ENCODE data around the gene MPI.
"Not testable (repeated sequence)": the region's sequence is repeated elsewhere in the genome, so short reads cannot be mapped to it uniquely, and the experiment has no call there.

Gene MPI

DNA sequence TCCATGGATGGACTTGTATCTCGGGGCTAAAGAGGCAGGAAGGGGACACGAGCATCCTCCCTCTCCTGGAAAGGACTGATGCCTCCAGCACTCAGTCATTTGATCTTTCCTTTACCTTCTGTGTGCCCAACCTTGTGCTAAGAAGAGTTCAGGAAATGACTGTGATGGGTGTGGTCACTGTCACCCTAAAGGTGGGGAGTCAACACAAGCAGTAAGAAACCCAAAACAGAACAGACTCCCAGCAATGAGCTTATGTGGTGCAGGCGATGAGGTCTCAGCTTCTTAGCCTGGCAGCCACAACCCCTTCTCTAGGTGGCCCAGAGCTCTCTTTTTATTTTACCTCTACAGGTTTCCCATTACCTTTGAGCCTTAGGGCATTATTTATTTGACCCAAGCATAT is 3.8 kb downstream of the MPI start:
- DNase-seq, result no peak

DNA sequence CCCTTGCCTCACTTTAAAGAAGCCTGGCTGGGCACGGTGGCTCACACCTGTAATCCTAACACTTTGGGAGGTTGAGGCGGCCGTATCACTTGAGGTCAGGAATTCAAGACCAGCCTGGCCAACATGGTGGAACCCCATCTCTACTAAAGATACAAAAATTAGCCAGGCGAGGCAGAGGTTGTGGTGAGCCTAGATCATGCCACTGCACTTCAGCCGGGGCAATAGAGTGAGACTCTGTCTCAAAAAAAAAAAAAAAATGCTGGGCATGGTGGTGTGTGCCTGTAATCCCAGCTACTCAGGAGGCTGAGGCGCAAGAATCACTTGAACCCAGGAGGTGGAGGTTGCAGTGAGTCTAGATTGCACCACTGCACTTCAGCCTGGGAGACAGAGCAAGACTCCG is 4.5 kb downstream of the MPI start:
- not testable (repeated sequence) for DNase-seq

DNA sequence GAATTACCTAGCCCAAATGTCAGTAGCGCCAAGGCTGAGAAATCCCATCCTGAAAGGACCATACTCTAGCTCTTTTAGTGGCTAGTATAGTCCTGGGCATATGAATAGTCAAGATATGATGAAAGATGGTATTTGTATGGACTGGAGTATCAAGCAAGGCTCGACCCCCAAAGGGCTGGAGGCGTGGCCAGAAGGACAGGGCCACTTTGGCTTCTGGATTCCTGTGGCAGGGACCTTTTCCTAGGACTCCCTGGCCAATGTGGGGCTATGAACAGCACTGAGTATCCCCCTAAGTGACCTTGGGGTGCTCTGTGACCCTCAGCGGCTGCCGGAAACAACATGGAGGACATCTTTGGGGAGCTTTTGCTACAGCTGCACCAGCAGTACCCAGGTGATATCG is 6.0 kb downstream of the MPI start:
- DNase-seq, result no peak

DNA sequence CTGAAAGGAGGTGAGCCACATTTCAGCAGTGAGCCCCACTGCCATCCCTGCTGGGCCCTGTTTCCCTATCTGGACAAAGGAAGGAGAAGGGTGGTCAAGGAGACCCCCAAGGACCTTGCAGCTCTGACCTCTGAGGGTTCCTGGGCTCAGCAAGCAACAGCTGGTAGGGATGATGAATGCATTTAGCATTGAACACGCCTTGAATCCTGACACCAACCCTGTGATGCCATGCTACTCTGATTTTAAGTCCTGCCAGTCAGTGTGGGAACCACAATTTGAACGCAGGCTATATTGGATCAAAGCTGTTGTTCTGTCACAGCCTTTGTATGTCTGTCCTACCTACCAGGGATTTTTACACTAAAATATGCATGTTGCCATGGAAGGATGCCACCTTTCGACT is 6.5 kb downstream of the MPI start:
- no peak for DNase-seq

GRCh38 chr15:74897300-74897701 is 7.5 kb downstream of the MPI start:
- no peak for DNase-seq

DNA sequence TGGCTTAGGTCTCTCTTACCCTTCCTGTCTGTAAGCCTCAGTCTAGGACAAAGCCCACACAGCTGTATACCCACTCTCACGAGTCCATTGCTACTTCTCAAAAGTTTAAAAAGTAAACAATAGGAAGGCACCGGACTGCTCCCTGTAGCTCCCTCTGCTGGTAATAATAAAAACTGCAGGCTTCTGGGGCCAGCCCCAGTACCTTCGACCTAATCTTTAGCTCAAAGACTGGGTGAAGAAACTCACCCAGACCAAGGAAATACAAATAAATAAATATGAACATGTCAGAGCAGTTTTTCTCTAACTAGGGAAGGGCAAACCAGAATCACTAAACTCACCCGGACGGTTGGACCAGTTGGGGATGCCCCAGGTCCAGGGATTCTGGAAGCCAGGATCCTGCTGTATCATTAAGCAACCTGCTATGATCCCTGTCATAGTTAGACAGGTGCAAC is 11.8 kb downstream of the MPI start:
- no peak for DNase-seq

DNA sequence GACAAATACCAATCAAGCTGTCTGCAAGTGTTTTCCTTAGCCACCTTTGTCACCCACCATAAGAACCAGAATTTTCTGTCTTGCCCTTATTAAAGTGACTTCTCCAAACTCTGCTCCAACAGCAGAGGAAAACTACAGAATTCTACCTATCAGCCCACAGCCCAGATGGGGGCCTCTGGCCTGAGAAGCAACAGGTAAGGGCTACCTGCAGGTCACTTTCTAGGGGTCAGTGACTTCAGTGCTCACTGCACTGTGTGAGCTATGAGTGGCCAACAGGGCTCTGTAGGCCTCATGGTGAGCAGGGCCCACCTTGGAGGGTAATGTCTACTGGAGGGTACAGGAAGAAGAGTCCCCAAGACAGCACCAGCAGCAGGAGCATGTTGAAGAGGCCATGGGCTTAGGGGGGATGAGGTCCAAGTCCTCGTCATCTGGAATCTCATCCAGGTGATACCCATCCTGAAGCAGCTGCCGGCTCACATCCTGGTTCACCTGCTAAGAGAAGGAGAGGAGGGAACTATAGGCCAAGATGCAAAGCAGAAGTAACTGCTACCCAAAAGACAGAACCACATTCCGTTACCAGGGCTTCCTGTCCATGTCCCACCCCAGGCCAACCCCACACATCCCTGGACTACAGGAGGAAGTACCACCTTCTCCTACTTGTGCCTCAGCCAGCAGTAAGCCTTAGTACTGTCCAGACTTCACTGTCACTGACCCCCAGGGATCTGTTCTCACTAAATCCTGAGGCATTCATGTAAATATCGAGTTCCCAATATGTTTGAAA is 12.6 kb downstream of the MPI start:
- DNase-seq, result no peak

DNA sequence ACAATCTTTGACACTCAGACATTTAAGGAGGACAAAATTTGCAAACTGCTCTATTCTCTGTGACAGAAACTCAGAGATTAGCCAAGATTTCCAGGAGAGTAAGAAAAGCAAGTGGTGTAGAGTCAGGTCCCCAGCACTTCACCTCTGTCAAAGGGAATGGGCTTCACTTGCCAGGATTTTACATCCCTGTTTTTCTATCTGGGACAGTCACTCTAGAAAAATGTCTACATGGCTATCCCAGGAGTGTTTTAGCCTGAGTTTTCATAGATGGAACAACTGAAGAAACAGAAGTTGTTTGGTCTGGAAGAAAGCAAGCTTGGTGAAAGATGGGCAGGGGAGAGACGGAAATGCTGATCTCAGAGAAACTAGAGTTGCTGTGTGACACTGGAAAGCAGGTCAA is 13.8 kb downstream of the MPI start:
- DNase-seq, result no peak

- no peak for DNase-seq
These were observed 14.5 kb downstream of the MPI start for GRCh38 chr15:74904190-74904805.

- no peak for DNase-seq
These were observed 16.2 kb downstream of the MPI start for GRCh38 chr15:74906067-74906449.

DNA sequence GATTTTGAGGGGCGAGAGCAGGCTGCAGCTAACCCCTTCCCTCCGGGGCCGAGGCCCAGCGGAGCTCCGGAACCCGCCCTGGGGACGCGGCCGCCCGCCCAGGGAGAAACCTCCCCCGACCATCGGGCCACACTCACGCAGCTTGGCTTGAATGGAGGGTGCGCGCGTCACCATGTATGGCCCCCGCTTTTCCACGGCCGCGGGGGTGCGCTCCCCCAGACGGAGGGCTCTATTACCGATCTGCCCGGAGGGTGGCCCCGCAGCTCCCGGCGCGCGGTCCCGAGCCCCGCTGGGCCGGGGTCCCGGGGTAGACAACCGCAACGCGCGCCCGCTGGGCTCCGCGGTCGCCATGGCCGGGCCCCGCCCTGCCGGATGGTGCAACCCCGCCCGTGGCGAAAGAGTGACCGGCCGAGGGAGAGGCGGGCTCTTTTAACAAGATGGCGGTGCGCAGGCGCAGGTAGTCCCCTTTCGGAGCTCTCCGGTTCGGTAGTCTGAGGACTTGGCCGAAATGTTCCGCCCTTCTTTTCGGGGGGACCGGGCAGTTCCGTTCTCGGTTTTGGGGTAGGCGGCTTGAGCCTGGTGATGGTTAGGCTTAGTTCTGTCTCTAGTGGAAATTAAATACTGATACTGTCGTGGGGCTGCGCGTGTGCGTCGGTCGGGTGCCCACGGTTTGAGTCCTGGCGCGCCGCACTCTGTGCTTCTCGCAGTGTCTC is 16.8 kb downstream of the MPI start, which contains the start of gene FAM219B:
TSS of gene FAM219B (minus strand) at position 402 of the 713 bp plus-strand sequence. CDS start at position 351, 51 bp downstream.
- peak; percentile 53 for DNase-seq

DNA sequence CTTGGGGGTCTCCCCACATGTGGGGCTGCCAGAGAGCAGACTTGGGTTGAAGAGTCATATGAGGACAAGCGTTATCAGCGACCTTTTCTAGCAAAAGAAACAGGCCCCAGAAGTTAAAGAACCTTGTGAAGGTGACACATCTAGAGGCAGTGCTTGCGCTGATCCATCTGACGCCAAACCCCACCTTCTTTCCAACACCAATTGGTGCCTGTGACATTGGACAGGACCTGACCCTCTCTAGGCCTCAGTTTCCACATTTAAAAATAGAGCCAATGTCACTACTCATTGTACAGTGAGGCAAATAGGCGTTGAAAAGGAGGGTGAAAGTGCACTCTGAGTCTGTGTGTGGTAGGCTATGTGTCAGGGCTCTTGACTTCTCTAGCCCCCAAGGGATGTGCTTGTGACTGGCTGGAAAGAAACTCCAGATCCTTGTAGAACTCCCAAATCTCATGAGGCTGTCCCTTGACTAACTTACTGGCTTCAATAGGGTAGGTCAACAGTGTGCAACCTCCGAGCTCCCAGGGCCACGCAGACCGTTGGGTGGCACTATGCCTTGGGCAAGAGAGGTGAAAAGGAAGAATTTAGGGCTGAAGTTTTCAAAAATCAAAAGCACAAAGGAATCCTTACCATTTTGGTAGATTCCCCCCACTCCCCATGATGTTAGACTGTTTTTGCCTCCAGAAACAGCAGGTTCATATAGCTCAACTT is 17.5 kb downstream of the MPI start:
- no peak for DNase-seq

GRCh38 chr15:74908635-74909034 is 18.8 kb downstream of the MPI start:
- DNase-seq, result no peak

GRCh38 chr15:74913041-74913440 is 23.2 kb downstream of the MPI start:
- no peak for DNase-seq

GRCh38 chr15:74913799-74914198 is 24.0 kb downstream of the MPI start:
- DNase-seq, result not testable (repeated sequence)

DNA sequence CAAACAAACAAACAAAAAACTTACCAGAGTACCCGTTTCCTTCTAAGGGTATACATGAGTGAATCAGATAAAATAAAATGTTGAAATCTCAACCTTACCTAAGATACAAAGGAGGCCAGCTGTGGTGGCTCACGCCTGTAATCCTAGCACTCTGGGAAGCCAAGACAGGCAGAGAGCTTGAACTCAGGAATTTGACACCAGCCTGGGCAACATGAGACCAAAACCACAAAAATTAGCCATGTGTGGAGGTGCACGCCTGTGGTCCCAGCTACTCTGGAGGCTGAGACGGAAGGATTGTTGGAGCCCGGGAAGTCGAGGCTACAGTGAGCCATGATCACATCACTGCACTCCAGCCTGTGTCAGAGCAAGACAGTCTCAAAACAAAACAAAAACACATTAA is 27.8 kb downstream of the MPI start:
- no peak for DNase-seq

- no peak for DNase-seq
These were observed 30.6 kb downstream of the MPI start for GRCh38 chr15:74920456-74920855.

GRCh38 chr15:74924525-74924924 is 34.7 kb downstream of the MPI start:
- DNase-seq, result no peak

- DNase-seq, result no peak
These were observed 38.9 kb downstream of the MPI start for GRCh38 chr15:74928771-74929198.

GRCh38 chr15:74933573-74933972 is 43.7 kb downstream of the MPI start:
- no peak for DNase-seq

DNA sequence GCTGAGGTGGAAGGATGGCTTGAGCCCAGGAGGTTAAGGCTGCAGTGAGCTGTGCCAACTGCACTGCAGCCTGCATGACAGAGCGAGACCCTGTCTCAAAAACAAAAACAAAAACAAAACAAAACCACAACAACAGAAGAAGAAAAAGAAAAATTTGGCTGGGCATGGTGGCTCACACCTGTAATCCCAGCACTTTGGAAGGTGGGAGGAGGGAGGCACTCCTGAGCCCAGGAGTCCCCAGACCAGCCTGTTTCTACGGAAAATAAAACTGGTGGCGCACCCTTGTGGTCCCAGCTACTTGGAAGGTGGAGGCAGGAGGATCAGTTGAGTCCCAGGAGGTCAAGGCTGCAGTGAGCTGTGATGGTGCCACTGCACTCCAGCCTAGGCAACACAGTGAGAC is 45.4 kb downstream of the MPI start:
- not testable (repeated sequence) for DNase-seq

GRCh38 chr15:74937272-74937589 is 47.4 kb downstream of the MPI start:
- DNase-seq, result no peak
